AG08396 (cell line): ENCODE results near the gene CELSR1.

Source experiments
- DNase-seq: peaks from one replicate; pipeline ENCODE4 v3.0.0; 2012; ENCODE audit warnings: low spot score, mixed read lengths

CELSR1 gene

DNA sequence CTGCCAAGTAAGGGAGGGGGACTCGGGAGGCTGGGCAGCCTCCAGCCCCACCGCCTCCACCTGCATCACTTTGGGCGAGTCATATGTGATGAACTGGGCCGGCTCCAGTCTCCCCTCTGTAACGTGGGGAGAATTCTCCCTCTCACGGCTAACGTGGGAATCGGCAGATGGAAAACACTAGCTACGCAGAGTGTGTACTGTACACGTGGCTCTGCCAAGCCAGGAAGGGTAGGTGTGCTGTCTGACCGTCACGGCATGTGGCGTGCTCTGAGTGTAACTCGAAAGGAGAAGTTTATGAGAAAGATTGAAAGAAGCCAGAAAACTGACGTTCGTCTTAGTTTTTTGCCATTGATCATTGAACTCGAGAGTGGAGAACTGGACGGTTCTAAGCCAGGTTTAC is 188.2 kb downstream of the CELSR1 start:
- no peak for DNase-seq

- no peak for DNase-seq
These were observed 189.2 kb downstream of the CELSR1 start for GRCh38 chr22:46348099-46348695.

DNA sequence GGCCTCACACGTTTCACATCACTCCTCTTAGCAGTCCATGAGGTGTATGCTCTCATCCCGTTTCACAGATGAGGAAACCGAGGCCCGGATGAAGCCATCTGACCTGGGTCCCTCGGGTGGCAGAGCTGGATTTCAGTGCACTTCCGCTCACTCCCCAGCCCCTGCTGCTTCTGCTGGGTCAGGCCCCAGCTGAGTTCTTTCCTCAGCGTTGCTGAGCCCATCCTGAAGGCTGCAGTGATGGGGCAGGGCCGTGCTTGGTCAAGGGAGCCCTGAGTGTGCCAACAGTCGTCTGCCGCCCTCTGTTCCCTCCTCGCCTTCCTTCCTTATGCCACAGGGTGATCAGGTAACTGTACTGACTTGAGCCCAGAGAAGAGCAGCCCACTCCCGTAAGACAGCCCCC is 189.8 kb downstream of the CELSR1 start:
- no peak for DNase-seq

DNA sequence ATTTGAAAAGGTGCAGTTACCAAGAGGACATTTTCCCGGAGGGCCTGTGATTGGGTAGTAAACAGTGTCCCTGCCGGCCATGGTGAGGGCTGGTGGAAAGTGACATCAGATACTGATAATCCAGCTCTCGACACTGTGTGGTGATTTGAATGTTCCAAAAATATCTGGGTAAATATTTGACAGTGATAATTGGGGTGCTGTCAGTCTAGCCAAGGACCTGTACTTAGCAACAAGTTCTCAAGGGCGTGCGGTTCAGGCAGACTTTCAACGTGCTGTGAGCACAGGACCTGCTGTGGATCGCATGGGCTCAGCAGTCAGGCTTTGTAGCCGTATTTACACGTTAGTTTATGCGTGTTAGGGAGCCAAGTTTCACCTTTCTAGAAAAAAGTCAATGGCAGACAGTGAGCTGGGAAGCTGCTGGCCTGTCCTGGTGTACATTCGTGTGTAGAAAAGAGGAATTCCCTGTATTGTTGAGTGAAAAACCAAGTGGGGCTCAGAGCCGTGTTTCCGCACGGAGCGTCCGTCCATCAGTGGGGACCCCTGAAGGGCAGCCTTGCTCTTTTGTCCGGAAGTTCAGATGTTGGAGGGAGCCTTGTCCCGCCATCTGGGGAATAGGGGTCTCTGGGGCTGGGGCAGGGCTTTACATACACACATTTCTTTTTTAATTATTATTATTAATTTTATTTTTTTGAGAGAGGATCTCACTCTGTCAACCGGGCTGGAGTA is 190.6 kb downstream of the CELSR1 start:
- DNase-seq: no peak

- no peak for DNase-seq
These were observed 196.7 kb downstream of the CELSR1 start for GRCh38 chr22:46340676-46341075.

GRCh38 chr22:46339956-46340355 is 197.5 kb downstream of the CELSR1 start:
- DNase-seq: no peak

GRCh38 chr22:46338636-46339035 is 198.8 kb downstream of the CELSR1 start:
- no peak for DNase-seq

- DNase-seq: no peak
These were observed 199.6 kb downstream of the CELSR1 start for GRCh38 chr22:46337870-46338269.

DNA sequence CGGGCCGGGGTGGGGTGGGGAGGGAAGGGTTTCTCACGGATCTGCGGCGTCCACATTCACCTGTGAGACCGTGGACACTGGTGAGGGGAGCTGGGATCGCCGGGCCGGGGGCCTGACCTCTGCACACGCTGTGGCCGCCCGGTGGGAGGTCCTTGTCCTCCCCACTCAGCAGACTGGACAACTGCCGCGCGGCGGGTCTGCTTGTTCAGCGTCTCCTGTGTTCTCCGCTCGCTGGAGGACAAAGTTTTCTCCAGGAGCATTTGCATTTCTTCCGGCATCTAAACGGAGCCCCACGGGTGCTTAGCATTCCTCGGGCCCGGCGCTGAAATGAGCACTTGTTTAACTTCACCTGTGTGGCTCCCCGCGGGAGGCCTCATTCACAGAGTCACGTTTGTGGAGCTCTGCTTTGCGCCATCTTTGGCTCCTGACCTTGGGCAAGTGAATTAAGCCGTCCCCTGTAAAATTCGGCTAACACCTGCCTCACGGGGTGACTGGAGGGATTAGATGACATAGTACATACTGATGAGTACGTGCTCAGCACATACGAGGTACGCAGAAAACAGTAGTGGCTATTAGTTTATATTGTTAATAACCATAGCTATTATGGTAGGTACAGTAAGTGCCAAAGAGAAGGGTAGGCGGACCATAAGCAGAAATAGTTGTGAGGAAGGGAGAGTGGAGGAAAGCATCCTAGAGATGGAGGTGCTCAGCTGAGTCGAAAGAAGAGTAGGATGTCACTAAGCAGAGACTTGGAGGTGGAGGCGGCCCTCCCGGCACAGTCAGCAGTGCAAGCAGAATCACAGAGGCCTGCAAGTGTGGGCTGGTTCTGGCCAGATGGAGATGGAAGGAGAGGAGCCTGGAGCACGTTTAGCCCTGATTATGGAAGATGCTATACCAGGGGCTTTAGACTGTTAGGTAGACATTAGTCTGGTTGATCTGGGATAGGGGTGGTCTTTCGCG is 201.0 kb downstream of the CELSR1 start:
- peak; percentile 50 for DNase-seq

GRCh38 chr22:46335201-46336118 is 202.0 kb downstream of the CELSR1 start, which contains the start of gene TRMU:
TSS of gene TRMU (plus strand) at chr22:46335714. CDS start at chr22:46335765, 51 bp downstream.
- DNase-seq: peak; percentile 98

DNA sequence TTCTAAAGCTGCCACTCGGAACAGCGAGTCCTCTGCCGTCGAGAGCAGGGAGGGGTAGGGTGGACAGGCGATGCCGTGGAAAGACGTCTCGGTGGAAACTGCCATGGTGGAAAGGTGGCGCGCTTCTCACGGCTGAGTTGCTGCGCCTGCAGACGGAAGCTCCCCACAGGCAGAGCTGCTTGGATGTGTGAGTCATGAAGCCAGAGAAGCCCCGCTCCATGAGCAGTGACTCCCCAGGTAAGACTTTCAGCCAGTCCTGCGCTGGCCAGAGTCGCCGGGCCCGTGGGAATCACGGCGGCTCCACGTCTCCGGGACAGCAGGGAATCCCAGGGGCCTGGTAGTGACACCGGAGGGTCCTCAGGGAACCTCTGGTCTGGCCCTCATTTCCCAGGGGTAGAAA is 205.9 kb downstream of the CELSR1 start:
- DNase-seq: no peak

GRCh38 chr22:46330426-46330825 is 207.0 kb downstream of the CELSR1 start:
- DNase-seq: no peak

DNA sequence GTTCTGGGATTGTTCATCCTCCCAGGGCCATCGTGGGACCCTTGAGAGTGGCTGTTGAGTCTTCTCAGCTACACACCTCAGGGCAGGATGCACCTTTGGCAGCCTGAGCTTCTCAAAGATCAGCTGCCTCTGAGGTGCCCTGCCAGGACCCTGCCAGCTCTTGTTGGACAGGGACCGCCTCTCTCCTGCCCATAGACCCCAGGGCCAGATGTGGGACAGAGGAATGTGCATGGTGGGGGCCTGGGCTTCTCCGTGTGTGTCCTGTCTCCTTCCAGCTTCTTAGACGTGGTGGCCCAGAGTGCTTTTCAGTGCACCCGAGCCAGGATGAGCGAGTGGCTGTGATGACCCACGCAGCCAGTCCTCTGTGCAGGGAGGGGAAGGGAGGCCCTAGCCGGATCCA is 207.8 kb downstream of the CELSR1 start:
- DNase-seq: no peak

DNA sequence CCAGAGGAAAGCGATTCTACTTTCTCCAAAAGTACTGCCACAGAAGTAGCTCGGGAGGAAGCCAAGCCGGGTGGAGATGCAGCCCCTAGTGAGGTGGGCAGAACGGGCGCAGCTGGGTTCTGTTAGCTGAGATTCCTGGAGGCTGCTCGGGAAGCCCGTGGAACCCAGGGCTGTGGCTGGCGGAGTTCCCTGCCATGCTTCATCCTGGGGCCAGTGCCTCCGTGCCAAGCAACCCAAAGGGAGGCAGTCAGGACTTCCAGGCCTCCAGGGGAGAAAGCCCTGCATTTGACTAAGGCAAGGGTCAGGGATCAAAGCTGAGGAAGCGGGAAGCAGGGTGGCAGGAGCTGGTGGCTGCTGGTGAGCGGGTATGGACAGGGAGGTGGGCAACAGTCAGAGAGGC is 208.6 kb downstream of the CELSR1 start:
- no peak for DNase-seq

DNA sequence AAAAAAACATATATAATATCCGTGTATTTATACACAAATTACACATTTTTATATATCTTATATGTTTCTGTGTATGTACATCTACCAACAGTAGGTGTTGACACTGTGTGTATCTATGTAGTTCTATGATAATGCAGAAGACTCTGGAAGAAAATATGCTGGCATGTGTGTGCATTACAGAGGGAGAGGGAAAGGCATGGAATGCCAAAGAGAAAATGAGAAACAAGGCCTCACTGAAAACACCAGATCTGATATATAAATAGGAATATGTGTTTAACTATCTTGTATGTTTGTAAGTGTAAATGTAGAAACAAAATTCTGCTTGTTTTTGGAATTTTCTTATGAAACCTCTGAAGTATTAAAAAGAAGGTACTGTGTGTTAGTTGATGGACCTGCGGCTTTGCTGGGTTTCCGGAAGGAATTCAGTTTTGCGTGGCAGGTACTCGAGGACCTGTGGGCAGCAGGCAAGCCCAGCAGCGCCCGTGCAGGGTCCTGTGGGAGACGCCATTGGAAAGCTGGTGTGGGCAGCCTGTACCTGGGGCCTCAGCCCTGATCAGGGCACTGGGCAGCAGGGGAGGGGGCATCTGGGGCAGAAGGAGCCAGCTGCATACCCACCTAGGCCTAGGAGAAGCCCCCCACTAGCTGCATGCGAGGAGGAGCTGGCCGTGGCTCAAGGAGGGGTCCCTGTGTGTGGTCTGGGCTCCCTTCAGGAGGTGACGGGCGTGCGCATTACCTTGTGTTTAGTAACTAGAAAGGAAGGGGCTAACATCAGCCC is 209.5 kb downstream of the CELSR1 start:
- DNase-seq: no peak

- DNase-seq: no peak
These were observed 211.2 kb downstream of the CELSR1 start for GRCh38 chr22:46326066-46326680.

GRCh38 chr22:46323162-46323561 is 214.3 kb downstream of the CELSR1 start:
- DNase-seq: no peak

DNA sequence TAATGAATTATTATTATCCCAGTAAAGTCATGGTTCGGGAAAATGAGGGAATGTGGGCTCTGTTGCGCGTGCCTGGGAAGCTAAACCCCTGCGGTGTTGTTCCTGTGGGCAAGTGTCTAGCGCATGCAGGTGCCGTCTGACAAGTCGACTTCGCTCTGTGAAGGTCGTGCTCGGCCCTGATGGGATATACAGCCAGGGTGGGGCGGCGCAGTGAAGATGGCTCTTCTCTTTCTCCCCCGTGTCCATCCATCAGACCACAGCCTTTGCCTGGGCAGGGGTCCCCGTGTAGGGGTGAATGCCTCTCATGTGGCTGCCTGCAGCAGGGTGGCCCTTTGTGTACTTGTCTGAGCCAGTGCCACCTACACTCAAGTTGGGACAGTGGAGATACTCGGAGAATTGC is 214.7 kb downstream of the CELSR1 start:
- no peak for DNase-seq

DNA sequence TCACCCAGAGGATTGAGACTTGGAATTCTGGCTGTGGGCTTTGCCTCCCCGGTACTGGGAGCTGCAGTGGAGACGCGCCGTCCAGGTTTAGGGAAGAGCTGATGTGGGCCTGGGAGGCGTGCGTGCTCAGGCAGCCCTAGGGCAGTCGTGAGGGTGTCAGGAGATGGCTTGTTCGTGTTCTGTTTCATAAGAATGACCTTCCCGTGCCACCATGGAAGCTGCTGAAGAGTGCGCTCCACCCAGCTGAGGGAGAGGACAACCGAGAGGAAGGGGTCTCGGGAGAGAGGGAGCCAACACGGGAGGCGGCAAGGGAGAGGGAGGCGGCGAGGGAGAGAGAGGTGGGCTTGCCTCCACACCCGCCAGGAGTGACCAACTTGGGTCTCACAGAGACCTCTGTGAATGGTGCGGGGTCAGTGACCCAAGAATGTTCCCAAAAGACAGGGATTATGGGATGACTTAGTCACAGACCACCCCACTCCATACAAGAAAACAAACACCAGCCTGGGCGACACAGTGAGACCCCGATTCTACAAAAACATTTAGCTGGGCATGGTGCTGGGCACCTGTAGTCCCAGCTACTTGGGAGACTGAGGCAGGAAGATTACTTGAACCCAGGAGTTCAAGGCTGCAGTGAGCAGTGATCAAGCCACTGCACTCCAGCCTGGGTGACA is 216.6 kb downstream of the CELSR1 start:
- DNase-seq: no peak
